B cell (primary cell): Measurements from ENCODE around the gene TNFRSF1B. TPM values are rescaled to one million over a fixed set of nuclear protein-coding genes. Genes with fewer than 3 reads are reported as not detected.

ENCODE experiments used
- ATAC-seq: fragments of 200-7000 bp; cut with Tn5 transposase; one replicate; pipeline ENCODE4 v1.10.0; 2021; ENCODE audit warnings: low read depth, mild to moderate bottlenecking, moderate number of reproducible peaks, moderate library complexity
- CTCF ChIA-PET: fragments of 350-600 bp; sonication (Branson Sonifier 250); formaldehyde crosslinking; loops from one replicate; lab custom pipeline; 2021; ENCODE audit warnings: antibody characterized with exemption, inconsistent platforms; lab: Charles Lee
- POLR2A ChIA-PET: fragments of 350-600 bp; sonication (Branson Sonifier 250); formaldehyde crosslinking; loops from one replicate; lab custom pipeline; 2021; ENCODE audit warnings: antibody characterized with exemption; lab: Charles Lee
- DNase-seq: peaks from one replicate; pipeline ENCODE4 v3.0.0; 2013
- H2AFZ ChIP-seq: 2 replicates; pipeline ENCODE4 v1.6.1; 2012; ENCODE audit warnings: mild to moderate bottlenecking, low read depth, low read length; ENCODE audit not compliant: insufficient read depth, poor library complexity, severe bottlenecking
- H3K27ac ChIP-seq, 2 donors: 1 replicate in 1 of 2; 2 replicates in 1 of 2; pipeline ENCODE4 v1.5.1; 2012 to 2013; ENCODE audit warnings: low read length in 2 of 2, mild to moderate bottlenecking in 2 of 2, moderate library complexity in 1 of 2
- H3K27me3 ChIP-seq, 4 experiments: fragments of 200-600 bp in 1 of 4; sonication (generic) in 1 of 4; replicated peaks in 1 of 4; 1 replicate in 2 of 4; 2 replicates in 2 of 4; pipeline versions ENCODE4 v1.6.1 to v1.7.0; 2013 to 2016; ENCODE audit warnings: low read length in 3 of 4, mild to moderate bottlenecking in 2 of 4, mixed read lengths in 1 of 4, moderate library complexity in 1 of 4; ENCODE audit not compliant: insufficient read depth in 4 of 4, control insufficient read depth in 3 of 4; ENCODE audit errors: control extremely low read depth in 1 of 4
- H3K36me3 ChIP-seq, 2 experiments: replicated peaks in 1 of 2; 1 replicate in 1 of 2; 2 replicates in 1 of 2; pipeline versions ENCODE4 v1.6.1 to v1.7.1; 2013; ENCODE audit warnings: low read length in 1 of 2; ENCODE audit not compliant: insufficient read depth in 2 of 2, control insufficient read depth in 1 of 2; ENCODE audit errors: control extremely low read depth in 1 of 2, extremely low read depth in 1 of 2
- H3K4me1 ChIP-seq, 2 donors: fragments of 200-600 bp in 1 of 2; sonication (generic) in 1 of 2; 1 replicate in 1 of 2; 2 replicates in 1 of 2; pipeline versions ENCODE4 v1.5.1 to v1.6.1; 2013 to 2017; ENCODE audit warnings: low read length in 2 of 2; ENCODE audit not compliant: control insufficient read depth in 2 of 2, insufficient read depth in 2 of 2
- H3K4me2 ChIP-seq: replicated peaks from 2 replicates; pipeline ENCODE3; 2012; ENCODE audit warnings: mild to moderate bottlenecking, low read depth, low read length; ENCODE audit not compliant: poor library complexity, severe bottlenecking
- H3K4me3 ChIP-seq, 5 experiments: fragments of 200-600 bp in 1 of 5; sonication (generic) in 1 of 5; 1 replicate in 3 of 5; 2 replicates in 2 of 5; pipeline versions ENCODE4 v1.5.1 to v1.7.0; 2011 to 2016; ENCODE audit warnings: low read length in 4 of 5, mild to moderate bottlenecking in 4 of 5, low read depth in 2 of 5, control low read depth in 1 of 5, moderate library complexity in 1 of 5; ENCODE audit not compliant: insufficient read depth in 1 of 5; ENCODE audit errors: control extremely low read depth in 1 of 5, extremely low read depth in 1 of 5
- H3K79me2 ChIP-seq: fragments of 200-600 bp; sonication (generic); one replicate; pipeline ENCODE4 v1.6.0; 2016; ENCODE audit warnings: low read length; ENCODE audit not compliant: control insufficient read depth, insufficient read depth
- H3K9ac ChIP-seq: fragments of 200-600 bp; sonication (generic); 2 replicates; pipeline ENCODE4 v1.6.1; 2017; ENCODE audit warnings: mild to moderate bottlenecking, low read length, moderate library complexity
- H3K9me3 ChIP-seq, 3 donors: one replicate each; pipeline versions ENCODE4 v1.6.1 to v1.7.1; 2013; ENCODE audit warnings: low read length in 2 of 3; ENCODE audit not compliant: control insufficient read depth in 2 of 3, insufficient read depth in 1 of 3; ENCODE audit errors: control extremely low read depth in 1 of 3
- H4K20me1 ChIP-seq: 2 replicates; pipeline ENCODE4 v1.6.0; 2012; ENCODE audit warnings: mild to moderate bottlenecking, low read length; ENCODE audit not compliant: insufficient read depth, control insufficient read depth, poor library complexity, severe bottlenecking
- H3K27ac Mint-ChIP-seq: one replicate; pipeline ENCODE4 v1.8.0; 2021; ENCODE audit warnings: mixed read lengths
- H3K27me3 Mint-ChIP-seq: one replicate; pipeline ENCODE4 v1.8.0; 2021; ENCODE audit warnings: mixed read lengths
- H3K4me1 Mint-ChIP-seq: one replicate; pipeline ENCODE4 v1.8.0; 2021; ENCODE audit warnings: mixed read lengths
- H3K4me3 Mint-ChIP-seq: one replicate; pipeline ENCODE4 v1.8.0; 2021; ENCODE audit warnings: mixed read lengths
- H3K9me3 Mint-ChIP-seq: one replicate; pipeline ENCODE4 v1.8.0; 2022; ENCODE audit warnings: mixed read lengths; ENCODE audit not compliant: insufficient read depth
- EZH2 ChIP-seq: IDR thresholded peaks from 2 replicates; pipeline ENCODE4 v1.6.1; 2012; ENCODE audit warnings: borderline replicate concordance, low read depth, mild to moderate bottlenecking, moderate library complexity, low read length; ENCODE audit not compliant: insufficient read depth, poor library complexity, severe bottlenecking
- WGBS: methylation state at CpG from one replicate; pipeline ENCODE4 v1.1.5; 2013; ENCODE audit warnings: missing lambda C conversion rate; ENCODE audit not compliant: insufficient coverage; 5-methylcytosine and 5-hydroxymethylcytosine counted together
- intact Hi-C: fragments of 100-400 bp; cut with micrococcal nuclease; formaldehyde crosslinking; loops from one replicate; pipeline ENCODE4 v1.10.0; 2022
- polyA plus RNA-seq: library from polyadenylated mRNA; depleted of rRNA; stranded (reverse); fragments of >200 nt; gene quantifications from 2 replicates; pipeline ENCODE4 v1.2.3, GENCODE V29; 2012
- total RNA-seq, 2 donors: library from RNA; stranded (reverse); fragments of 120-200 nt in 1 of 2; gene quantifications; 1 replicate in 1 of 2; 2 replicates in 1 of 2; pipeline versions ENCODE4 v1.2.3 to v1.2.4, GENCODE V29; 2013 to 2022
- TF ChIP-seq, protein P1 (sequence below): fragments of 200-600 bp; IDR thresholded peaks from one replicate; pipeline ENCODE4 v1.8.0; 2022; ENCODE audit warnings: antibody characterized with exemption, mild to moderate bottlenecking

TNFRSF1B gene
- total and polyA plus RNA-seq, 2 donors (not counting 1 experiment from before 2014, with no cell fraction given): 37.7 to 99.4 TPM

- H3K27me3 Mint-ChIP-seq: no peaks in the 10 kb centered on the region
- no peak for TF ChIP-seq EZH2
- TF ChIP-seq, protein P1, sequence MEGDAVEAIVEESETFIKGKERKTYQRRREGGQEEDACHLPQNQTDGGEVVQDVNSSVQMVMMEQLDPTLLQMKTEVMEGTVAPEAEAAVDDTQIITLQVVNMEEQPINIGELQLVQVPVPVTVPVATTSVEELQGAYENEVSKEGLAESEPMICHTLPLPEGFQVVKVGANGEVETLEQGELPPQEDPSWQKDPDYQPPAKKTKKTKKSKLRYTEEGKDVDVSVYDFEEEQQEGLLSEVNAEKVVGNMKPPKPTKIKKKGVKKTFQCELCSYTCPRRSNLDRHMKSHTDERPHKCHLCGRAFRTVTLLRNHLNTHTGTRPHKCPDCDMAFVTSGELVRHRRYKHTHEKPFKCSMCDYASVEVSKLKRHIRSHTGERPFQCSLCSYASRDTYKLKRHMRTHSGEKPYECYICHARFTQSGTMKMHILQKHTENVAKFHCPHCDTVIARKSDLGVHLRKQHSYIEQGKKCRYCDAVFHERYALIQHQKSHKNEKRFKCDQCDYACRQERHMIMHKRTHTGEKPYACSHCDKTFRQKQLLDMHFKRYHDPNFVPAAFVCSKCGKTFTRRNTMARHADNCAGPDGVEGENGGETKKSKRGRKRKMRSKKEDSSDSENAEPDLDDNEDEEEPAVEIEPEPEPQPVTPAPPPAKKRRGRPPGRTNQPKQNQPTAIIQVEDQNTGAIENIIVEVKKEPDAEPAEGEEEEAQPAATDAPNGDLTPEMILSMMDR: no peak
- ChIA-PET POLR2A (interaction anchor here (0.6 kb wide), 1 partner anchor 55 kb away, joined by 3 read pairs; no protein-coding TSS in a partner anchor), CTCF (interaction anchor here (1.1 to 8.3 kb wide), 3 partner anchors 8 to 64 kb away, joined by 4 to 96 read pairs (median 4); no protein-coding TSS in a partner anchor)
- H3K4me3 ChIP-seq: no peak overlapping the region
- 76% methylated on average over 3 of the region's 3 CpGs for WGBS
- no peak for ATAC-seq
- peaks cover 76% of the 10 kb centered on the region for H4K20me1 ChIP-seq
- H2AFZ ChIP-seq: no peak overlapping the region
- no peaks in the 10 kb centered on the region for H3K27me3 ChIP-seq
- H3K36me3 ChIP-seq: peaks cover 0 to 51% of the 10 kb centered on the region in 2 experiments
- H3K9me3 ChIP-seq: no peaks in the 10 kb centered on the region
- H3K79me2 ChIP-seq: peaks cover 62% of the 10 kb centered on the region
- intact Hi-C loops: no loop called here
- H3K4me1 ChIP-seq: peaks cover 13 to 35% of the 10 kb centered on the region in 2 donors
- no peak overlapping the region for H3K4me2 ChIP-seq
- H3K4me3 Mint-ChIP-seq: no peak overlapping the region
- no peak for DNase-seq
- peak overlapping the region; percentile 38 for H3K27ac Mint-ChIP-seq
- peaks cover 41% of the 10 kb centered on the region for H3K4me1 Mint-ChIP-seq
- no peak overlapping the region for H3K27ac ChIP-seq
- no peak overlapping the region for H3K9ac ChIP-seq
- H3K9me3 Mint-ChIP-seq: no peaks in the 10 kb centered on the region
Observed at GRCh38 chr1:12188115-12188514, 21.3 kb downstream of the TNFRSF1B start.

DNA sequence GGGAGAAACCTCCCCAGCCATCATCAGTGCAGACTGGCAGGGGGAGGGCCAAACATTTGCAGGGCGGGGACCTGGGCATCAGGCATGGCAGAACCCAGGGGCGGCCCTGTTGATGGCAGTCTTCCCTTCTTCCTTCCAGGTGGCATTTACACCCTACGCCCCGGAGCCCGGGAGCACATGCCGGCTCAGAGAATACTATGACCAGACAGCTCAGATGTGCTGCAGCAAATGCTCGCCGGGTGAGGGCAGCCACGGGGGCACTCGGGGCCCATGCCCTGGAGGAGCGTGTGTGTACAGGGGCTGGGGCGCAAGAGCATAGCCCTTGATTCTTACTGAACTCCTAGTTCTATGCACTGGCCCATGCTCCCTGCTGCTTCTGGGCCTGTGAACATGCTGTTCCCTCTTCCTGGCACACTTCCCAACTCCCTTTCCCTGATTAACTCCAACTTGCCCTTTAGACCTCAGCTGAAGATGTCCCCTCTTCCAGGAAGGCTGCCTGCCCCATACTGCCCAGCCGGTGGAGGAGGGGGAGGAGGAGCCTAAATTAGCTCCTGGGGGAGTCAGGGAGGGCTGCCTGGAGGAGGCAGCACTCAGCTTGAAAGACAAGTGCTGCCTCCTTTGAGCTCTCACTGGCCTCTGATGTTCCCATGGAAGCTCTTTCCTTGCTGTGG, 22.0 kb downstream of the TNFRSF1B start:
- Mint-ChIP-seq H3K27ac (peak overlapping the region; percentile 71), H3K4me1 (peaks cover 37% of the 10 kb centered on the region), H3K4me3 (no peak overlapping the region), H3K27me3 (no peaks in the 10 kb centered on the region), H3K9me3 (no peaks in the 10 kb centered on the region)
- Histone ChIP-seq H3K9me3 (no peaks in the 10 kb centered on the region), H3K36me3 (peaks cover 0 to 58% of the 10 kb centered on the region in 2 experiments), H2AFZ (no peak overlapping the region), H3K4me1 (peaks cover 11 to 32% of the 10 kb centered on the region in 2 donors), H3K79me2 (peaks cover 60% of the 10 kb centered on the region), H3K27ac (no peak overlapping the region), H3K4me3 (no peak overlapping the region), H4K20me1 (peaks cover 72% of the 10 kb centered on the region), H3K4me2 (no peak overlapping the region), H3K9ac (no peak overlapping the region), H3K27me3 (no peaks in the 10 kb centered on the region)
- 96% methylated on average over 12 of the region's 13 CpGs for WGBS
- intact Hi-C loops: no loop called here
- ChIA-PET POLR2A (no interaction called here), CTCF (interaction anchor here (0.9 to 8.3 kb wide), 2 partner anchors 64 to 71 kb away, joined by 3 to 96 read pairs; no protein-coding TSS in a partner anchor)
- ATAC-seq: no peak
- TF ChIP-seq, protein P1: no peak
- TF ChIP-seq EZH2: no peak
- no peak for DNase-seq
